PC-3 (cell line): ENCODE results near the gene DIP2B. TPM values are rescaled to one million over a fixed set of nuclear protein-coding genes. Genes with fewer than 3 reads are reported as not detected.
"Not testable (repeated sequence)": the region's sequence is repeated elsewhere in the genome, so short reads cannot be mapped to it uniquely, and the experiment has no call there.

Source experiments
- ATAC-seq: fragments of 200-7000 bp; cut with Tn5 transposase; 2 replicates; pipeline ENCODE4 v1.9.1; 2020; ENCODE audit warnings: mild to moderate bottlenecking, moderate library complexity
- BruUV-seq: library from RNA; stranded (reverse); fragments of 400-500 nt; replicated peaks from 2 replicates; lab custom pipeline; 2021; lab: Mats Ljungman, UMichigan
- CTCF ChIA-PET: fragments of 300-600 bp; sonication (Branson Sonifier 250); formaldehyde crosslinking; loops from one replicate; lab custom pipeline; 2022; ENCODE audit warnings: antibody characterized with exemption; lab: Charles Lee
- POLR2A ChIA-PET: fragments of 300-600 bp; sonication (Branson Sonifier 250); formaldehyde crosslinking; loops from one replicate; lab custom pipeline; 2022; ENCODE audit warnings: antibody characterized with exemption; ENCODE audit not compliant: unreplicated experiment; lab: Charles Lee
- DNase-seq: peaks from one replicate; pipeline ENCODE4 v3.0.0-alpha.2; 2015
- H2AFZ ChIP-seq: fragments of 300-600 bp; sonication (generic); 2 replicates; pipeline ENCODE4 v1.6.0; 2016; ENCODE audit warnings: antibody characterized with exemption, low read length
- H3F3A ChIP-seq: fragments of 300-600 bp; sonication (generic); one replicate; pipeline ENCODE4 v1.6.0; 2017; ENCODE audit warnings: antibody characterized with exemption, low read length, control low read depth, mild to moderate bottlenecking; ENCODE audit not compliant: unreplicated experiment
- H3K27ac ChIP-seq: fragments of 300-600 bp; sonication (generic); 2 replicates; pipeline ENCODE4 v1.5.1; 2016; ENCODE audit warnings: mild to moderate bottlenecking, low read length
- H3K27me3 ChIP-seq: fragments of 300-600 bp; sonication (generic); 2 replicates; pipeline ENCODE4 v1.6.1; 2016; ENCODE audit warnings: low read length, mixed read lengths
- H3K36me3 ChIP-seq: fragments of 300-600 bp; sonication (generic); 2 replicates; pipeline ENCODE4 v1.6.1; 2016; ENCODE audit warnings: low read depth, mixed run types, low read length, mixed read lengths
- H3K4me1 ChIP-seq: fragments of 300-600 bp; sonication (generic); 2 replicates; pipeline ENCODE4 v1.5.1; 2016; ENCODE audit warnings: low read length; ENCODE audit not compliant: insufficient read depth
- H3K4me2 ChIP-seq: fragments of 300-600 bp; sonication (generic); 2 replicates; pipeline ENCODE4 v1.6.0; 2016; ENCODE audit warnings: low read length
- H3K4me3 ChIP-seq: fragments of 300-600 bp; sonication (generic); 2 replicates; pipeline ENCODE4 v1.5.1; 2016; ENCODE audit warnings: mild to moderate bottlenecking, low read length, mixed read lengths
- H3K79me2 ChIP-seq: fragments of 300-600 bp; sonication (generic); 2 replicates; pipeline ENCODE4 v1.6.1; 2017; ENCODE audit warnings: low read length, mixed read lengths
- H3K9ac ChIP-seq: fragments of 300-600 bp; sonication (generic); 2 replicates; pipeline ENCODE4 v1.6.0; 2016; ENCODE audit warnings: mild to moderate bottlenecking, low read length
- H3K9me2 ChIP-seq: fragments of 300-600 bp; sonication (generic); replicated peaks from 2 replicates; pipeline ENCODE4 v1.6.1; 2016; ENCODE audit warnings: mixed run types, low read length, mixed read lengths
- H3K9me3 ChIP-seq: fragments of 300-600 bp; sonication (generic); 2 replicates; pipeline ENCODE4 v1.6.1; 2016; ENCODE audit warnings: low read length, mixed read lengths
- H4K20me1 ChIP-seq: fragments of 300-600 bp; sonication (generic); 2 replicates; pipeline ENCODE4 v1.6.1; 2016; ENCODE audit warnings: low read length, mixed read lengths
- EZH2 ChIP-seq: fragments of 300-600 bp; sonication (generic); IDR thresholded peaks from one replicate; pipeline ENCODE4 v1.6.1; 2017; ENCODE audit warnings: antibody characterized with exemption, mild to moderate bottlenecking, low read length; ENCODE audit not compliant: unreplicated experiment
- EZH2phosphoT487 ChIP-seq: fragments of 300-600 bp; sonication (generic); IDR thresholded peaks from 2 replicates; pipeline ENCODE4 v1.6.1; 2018; ENCODE audit warnings: mild to moderate bottlenecking, antibody characterized with exemption, low read length, borderline replicate concordance
- intact Hi-C: fragments of 100-400 bp; cut with micrococcal nuclease; formaldehyde crosslinking; loops from 2 replicates; pipeline ENCODE4 v1.9.0; 2023
- total RNA-seq: library from RNA; depleted of rRNA; stranded (reverse); fragments of >200 nt; gene quantifications from 2 replicates; pipeline ENCODE4 v1.2.3, GENCODE V29; 2014
- TF ChIP-seq, protein P1 (sequence below): fragments of 300-600 bp; sonication (generic); conservative IDR thresholded peaks from 2 replicates; pipeline ENCODE4 v1.5.1; 2017; ENCODE audit warnings: antibody characterized with exemption, low read depth, mild to moderate bottlenecking, low read length

The DIP2B gene
- total RNA-seq, 1 experiment from 2014 or later = 36.3 TPM

DNA sequence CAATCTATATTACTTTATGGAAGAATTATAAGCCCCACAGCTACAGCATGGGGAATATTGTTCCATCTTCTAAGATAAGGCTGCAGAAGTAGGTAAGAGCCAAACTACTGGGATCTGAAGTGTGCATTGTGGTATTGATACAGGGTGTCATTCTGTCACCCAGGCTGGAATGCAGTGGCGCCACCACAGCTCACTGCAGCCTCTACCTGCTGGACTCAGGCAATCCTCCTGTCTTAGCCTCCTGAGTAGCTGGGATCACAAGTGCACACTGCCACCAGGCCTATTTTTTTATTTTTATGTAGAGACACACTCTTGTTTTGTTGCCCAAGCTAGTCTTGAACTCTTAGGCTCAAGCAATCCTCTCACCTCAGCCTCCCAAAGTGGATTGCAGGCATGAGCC lies 21.3 kb upstream of the DIP2B start:
- ChIA-PET CTCF (no interaction called here), POLR2A (interaction anchor here (0.6 kb wide), 1 partner anchor 82 kb away, joined by 4 read pairs; no protein-coding TSS in a partner anchor)
- no peak overlapping the region for H3K4me3 ChIP-seq
- BruUV-seq = no TSS peak
- H3K4me1 ChIP-seq = no peaks in the 10 kb centered on the region
- H3K9ac ChIP-seq = no peak overlapping the region
- no peaks in the 10 kb centered on the region; the same call in 1 of the 2 replicates for H3K36me3 ChIP-seq
- no peak overlapping the region for H3K27ac ChIP-seq
- H4K20me1 ChIP-seq = no peaks in the 10 kb centered on the region
- H2AFZ ChIP-seq = no peak overlapping the region
- TF ChIP-seq, protein P1, sequence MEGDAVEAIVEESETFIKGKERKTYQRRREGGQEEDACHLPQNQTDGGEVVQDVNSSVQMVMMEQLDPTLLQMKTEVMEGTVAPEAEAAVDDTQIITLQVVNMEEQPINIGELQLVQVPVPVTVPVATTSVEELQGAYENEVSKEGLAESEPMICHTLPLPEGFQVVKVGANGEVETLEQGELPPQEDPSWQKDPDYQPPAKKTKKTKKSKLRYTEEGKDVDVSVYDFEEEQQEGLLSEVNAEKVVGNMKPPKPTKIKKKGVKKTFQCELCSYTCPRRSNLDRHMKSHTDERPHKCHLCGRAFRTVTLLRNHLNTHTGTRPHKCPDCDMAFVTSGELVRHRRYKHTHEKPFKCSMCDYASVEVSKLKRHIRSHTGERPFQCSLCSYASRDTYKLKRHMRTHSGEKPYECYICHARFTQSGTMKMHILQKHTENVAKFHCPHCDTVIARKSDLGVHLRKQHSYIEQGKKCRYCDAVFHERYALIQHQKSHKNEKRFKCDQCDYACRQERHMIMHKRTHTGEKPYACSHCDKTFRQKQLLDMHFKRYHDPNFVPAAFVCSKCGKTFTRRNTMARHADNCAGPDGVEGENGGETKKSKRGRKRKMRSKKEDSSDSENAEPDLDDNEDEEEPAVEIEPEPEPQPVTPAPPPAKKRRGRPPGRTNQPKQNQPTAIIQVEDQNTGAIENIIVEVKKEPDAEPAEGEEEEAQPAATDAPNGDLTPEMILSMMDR = no peak
- TF ChIP-seq EZH2 (no peak), EZH2phosphoT487 (no peak)
- H3K9me3 ChIP-seq = no peaks in the 10 kb centered on the region
- H3K79me2 ChIP-seq = no peaks in the 10 kb centered on the region
- no peaks in the 10 kb centered on the region for H3K9me2 ChIP-seq
- H3F3A ChIP-seq = no peaks in the 10 kb centered on the region
- DNase-seq (no peak), ATAC-seq (no peak)
- no peak overlapping the region for H3K4me2 ChIP-seq
- no peaks in the 10 kb centered on the region for H3K27me3 ChIP-seq
- intact Hi-C loops = no loop called here

DNA sequence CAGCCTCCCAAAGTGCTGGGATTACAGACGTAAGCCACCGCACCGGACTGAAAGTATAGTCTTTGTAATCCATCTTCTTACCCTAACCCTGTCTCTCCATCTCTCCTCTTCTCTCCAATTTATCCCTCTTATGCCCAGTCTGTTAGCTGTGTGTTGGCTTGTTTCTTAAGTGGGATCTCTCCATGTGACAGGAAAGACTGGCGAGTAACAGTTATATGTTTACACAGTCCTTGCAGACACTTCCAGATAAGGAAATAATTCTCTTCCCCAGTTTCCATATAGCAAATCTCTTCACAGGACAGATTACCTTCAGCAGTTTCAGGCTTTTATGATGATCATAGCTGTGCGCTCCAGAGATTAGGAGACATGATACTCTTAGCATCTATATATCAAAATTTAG lies 16.0 kb upstream of the DIP2B start:
- Histone ChIP-seq H2AFZ (no peak overlapping the region), H3K36me3 (no peaks in the 10 kb centered on the region; the same call in 1 of the 2 replicates), H3K27ac (no peak overlapping the region), H3F3A (no peaks in the 10 kb centered on the region), H3K4me1 (no peaks in the 10 kb centered on the region), H3K27me3 (no peaks in the 10 kb centered on the region), H3K4me3 (no peak overlapping the region), H3K9me3 (no peaks in the 10 kb centered on the region), H3K9me2 (no peaks in the 10 kb centered on the region), H4K20me1 (no peaks in the 10 kb centered on the region), H3K9ac (no peak overlapping the region), H3K79me2 (no peaks in the 10 kb centered on the region), H3K4me2 (no peak overlapping the region)
- no peak for ATAC-seq
- intact Hi-C loops = no loop called here
- ChIA-PET POLR2A (no interaction called here), CTCF (no interaction called here)
- TF ChIP-seq EZH2 (no peak), EZH2phosphoT487 (no peak)
- TF ChIP-seq, protein P1 = no peak
- DNase-seq = no peak
- BruUV-seq = no TSS peak

DNA sequence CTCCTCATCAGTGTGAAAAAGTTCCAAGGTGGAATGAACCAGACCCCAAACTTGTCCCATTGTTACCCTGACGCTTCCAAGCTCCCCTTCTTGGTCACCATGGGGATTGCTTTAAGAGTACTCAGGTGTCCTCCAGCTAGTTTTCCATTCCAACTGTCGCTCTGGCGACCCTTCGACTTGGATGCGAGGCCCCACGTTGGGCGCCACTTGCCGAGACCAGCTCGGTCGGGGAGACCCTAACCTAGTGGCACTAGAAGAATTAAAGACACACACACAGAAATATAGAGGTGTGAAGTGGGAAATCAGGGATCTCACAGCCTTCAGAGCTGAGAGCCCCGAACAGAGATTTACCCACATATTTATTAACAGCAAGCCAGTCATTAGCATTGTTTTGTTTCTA lies 6.7 kb upstream of the DIP2B start:
- H3K4me1 ChIP-seq, DNase-seq, H3K9me2 ChIP-seq, intact Hi-C loops, H3K79me2 ChIP-seq, BruUV-seq, H4K20me1 ChIP-seq, H2AFZ ChIP-seq, H3K27me3 ChIP-seq, H3K9ac ChIP-seq, CTCF ChIA-PET, H3K4me2 ChIP-seq, H3F3A ChIP-seq, H3K27ac ChIP-seq, H3K36me3 ChIP-seq, H3K9me3 ChIP-seq, H3K4me3 ChIP-seq, ATAC-seq, POLR2A ChIA-PET: not testable (repeated sequence)
